ENCODE data around the gene FBN1. TPM values are rescaled to one million over a fixed set of nuclear protein-coding genes. Genes with fewer than 3 reads are reported as not detected.

Gene FBN1
- total and polyA plus RNA-seq, 2 experiments from 2014 or later: 1.9 to 3.8 TPM

GRCh38 chr15:48413304-48413703 is 232.2 kb downstream of the FBN1 start:
- no peak overlapping the region for H3K4me3 ChIP-seq
- no peaks in the 10 kb centered on the region for H3K9me3 Mint-ChIP-seq
- no peak overlapping the region for H3K4me2 ChIP-seq
- no peaks in the 10 kb centered on the region for H3F3A ChIP-seq (replicated peaks; ENCODE audit: low read depth)
- H3K9me2 ChIP-seq (ENCODE audit: insufficient read depth): peaks cover 11% of the 10 kb centered on the region; the same call in 1 of the 2 replicates
- DNase-seq (ENCODE audit: low spot score): no peak
- no peaks in the 10 kb centered on the region for H4K20me1 ChIP-seq (replicated peaks; ENCODE audit: insufficient read depth)
- H3K27ac ChIP-seq (ENCODE audit: low read depth): no peak overlapping the region
- H3K27me3 Mint-ChIP-seq (ENCODE audit: insufficient read depth, low read depth, poor library complexity): no peaks in the 10 kb centered on the region
- H3K4me3 Mint-ChIP-seq: no peak overlapping the region
- no peak overlapping the region for H3K27ac Mint-ChIP-seq
- ATAC-seq: no peak
- no peaks in the 10 kb centered on the region for H3K36me3 ChIP-seq (ENCODE audit: insufficient read depth)
- H2AFZ ChIP-seq: no peak overlapping the region
- no peaks in the 10 kb centered on the region for H3K27me3 ChIP-seq (ENCODE audit: insufficient read depth)
- H3K4me1 Mint-ChIP-seq: no peaks in the 10 kb centered on the region
- no peaks in the 10 kb centered on the region for H3K4me1 ChIP-seq (ENCODE audit: insufficient read depth)
- TF ChIP-seq POLR2AphosphoS5 (IDR thresholded peaks at IDR 0.05; ENCODE audit: low read depth): no peak
- TF ChIP-seq ZNF331 (CRISPR knock-in tag; IDR thresholded peaks at IDR 0.05; ENCODE audit: low read depth): no peak
- TF ChIP-seq STAT1 (IDR thresholded peaks at IDR 0.05; ENCODE audit: unreplicated experiment): no peak
- no peak for TF ChIP-seq EZH2 (IDR thresholded peaks at IDR 0.05; ENCODE audit: low read depth, unreplicated experiment)
- TF ChIP-seq EZH2phosphoT487 (IDR thresholded peaks at IDR 0.05; ENCODE audit: unreplicated experiment): no peak
- TF ChIP-seq, protein P1, sequence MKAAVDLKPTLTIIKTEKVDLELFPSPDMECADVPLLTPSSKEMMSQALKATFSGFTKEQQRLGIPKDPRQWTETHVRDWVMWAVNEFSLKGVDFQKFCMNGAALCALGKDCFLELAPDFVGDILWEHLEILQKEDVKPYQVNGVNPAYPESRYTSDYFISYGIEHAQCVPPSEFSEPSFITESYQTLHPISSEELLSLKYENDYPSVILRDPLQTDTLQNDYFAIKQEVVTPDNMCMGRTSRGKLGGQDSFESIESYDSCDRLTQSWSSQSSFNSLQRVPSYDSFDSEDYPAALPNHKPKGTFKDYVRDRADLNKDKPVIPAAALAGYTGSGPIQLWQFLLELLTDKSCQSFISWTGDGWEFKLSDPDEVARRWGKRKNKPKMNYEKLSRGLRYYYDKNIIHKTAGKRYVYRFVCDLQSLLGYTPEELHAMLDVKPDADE (IDR thresholded peaks at IDR 0.05): no peak
- TF ChIP-seq, protein P2, sequence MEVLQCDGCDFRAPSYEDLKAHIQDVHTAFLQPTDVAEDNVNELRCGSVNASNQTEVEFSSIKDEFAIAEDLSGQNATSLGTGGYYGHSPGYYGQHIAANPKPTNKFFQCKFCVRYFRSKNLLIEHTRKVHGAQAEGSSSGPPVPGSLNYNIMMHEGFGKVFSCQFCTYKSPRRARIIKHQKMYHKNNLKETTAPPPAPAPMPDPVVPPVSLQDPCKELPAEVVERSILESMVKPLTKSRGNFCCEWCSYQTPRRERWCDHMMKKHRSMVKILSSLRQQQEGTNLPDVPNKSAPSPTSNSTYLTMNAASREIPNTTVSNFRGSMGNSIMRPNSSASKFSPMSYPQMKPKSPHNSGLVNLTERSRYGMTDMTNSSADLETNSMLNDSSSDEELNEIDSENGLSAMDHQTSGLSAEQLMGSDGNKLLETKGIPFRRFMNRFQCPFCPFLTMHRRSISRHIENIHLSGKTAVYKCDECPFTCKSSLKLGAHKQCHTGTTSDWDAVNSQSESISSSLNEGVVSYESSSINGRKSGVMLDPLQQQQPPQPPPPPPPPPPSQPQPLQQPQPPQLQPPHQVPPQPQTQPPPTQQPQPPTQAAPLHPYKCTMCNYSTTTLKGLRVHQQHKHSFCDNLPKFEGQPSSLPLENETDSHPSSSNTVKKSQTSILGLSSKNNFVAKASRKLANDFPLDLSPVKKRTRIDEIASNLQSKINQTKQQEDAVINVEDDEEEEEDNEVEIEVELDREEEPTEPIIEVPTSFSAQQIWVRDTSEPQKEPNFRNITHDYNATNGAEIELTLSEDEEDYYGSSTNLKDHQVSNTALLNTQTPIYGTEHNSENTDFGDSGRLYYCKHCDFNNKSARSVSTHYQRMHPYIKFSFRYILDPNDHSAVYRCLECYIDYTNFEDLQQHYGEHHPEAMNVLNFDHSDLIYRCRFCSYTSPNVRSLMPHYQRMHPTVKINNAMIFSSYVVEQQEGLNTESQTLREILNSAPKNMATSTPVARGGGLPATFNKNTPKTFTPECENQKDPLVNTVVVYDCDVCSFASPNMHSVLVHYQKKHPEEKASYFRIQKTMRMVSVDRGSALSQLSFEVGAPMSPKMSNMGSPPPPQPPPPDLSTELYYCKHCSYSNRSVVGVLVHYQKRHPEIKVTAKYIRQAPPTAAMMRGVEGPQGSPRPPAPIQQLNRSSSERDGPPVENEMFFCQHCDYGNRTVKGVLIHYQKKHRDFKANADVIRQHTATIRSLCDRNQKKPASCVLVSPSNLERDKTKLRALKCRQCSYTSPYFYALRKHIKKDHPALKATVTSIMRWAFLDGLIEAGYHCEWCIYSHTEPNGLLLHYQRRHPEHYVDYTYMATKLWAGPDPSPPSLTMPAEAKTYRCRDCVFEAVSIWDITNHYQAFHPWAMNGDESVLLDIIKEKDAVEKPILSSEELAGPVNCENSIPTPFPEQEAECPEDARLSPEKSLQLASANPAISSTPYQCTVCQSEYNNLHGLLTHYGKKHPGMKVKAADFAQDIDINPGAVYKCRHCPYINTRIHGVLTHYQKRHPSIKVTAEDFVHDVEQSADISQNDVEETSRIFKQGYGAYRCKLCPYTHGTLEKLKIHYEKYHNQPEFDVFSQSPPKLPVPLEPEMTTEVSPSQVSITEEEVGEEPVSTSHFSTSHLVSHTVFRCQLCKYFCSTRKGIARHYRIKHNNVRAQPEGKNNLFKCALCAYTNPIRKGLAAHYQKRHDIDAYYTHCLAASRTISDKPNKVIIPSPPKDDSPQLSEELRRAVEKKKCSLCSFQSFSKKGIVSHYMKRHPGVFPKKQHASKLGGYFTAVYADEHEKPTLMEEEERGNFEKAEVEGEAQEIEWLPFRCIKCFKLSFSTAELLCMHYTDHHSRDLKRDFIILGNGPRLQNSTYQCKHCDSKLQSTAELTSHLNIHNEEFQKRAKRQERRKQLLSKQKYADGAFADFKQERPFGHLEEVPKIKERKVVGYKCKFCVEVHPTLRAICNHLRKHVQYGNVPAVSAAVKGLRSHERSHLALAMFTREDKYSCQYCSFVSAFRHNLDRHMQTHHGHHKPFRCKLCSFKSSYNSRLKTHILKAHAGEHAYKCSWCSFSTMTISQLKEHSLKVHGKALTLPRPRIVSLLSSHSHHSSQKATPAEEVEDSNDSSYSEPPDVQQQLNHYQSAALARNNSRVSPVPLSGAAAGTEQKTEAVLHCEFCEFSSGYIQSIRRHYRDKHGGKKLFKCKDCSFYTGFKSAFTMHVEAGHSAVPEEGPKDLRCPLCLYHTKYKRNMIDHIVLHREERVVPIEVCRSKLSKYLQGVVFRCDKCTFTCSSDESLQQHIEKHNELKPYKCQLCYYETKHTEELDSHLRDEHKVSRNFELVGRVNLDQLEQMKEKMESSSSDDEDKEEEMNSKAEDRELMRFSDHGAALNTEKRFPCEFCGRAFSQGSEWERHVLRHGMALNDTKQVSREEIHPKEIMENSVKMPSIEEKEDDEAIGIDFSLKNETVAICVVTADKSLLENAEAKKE (CRISPR knock-in tag; IDR thresholded peaks at IDR 0.05): no peak
- H3K36me3 Mint-ChIP-seq (ENCODE audit: low read depth): no peaks in the 10 kb centered on the region
- H3K79me2 ChIP-seq (replicated peaks; ENCODE audit: insufficient read depth): no peaks in the 10 kb centered on the region
